Measurements from ENCODE around the gene NEK5.
"Not testable (repeated sequence)": the region's sequence is repeated elsewhere in the genome, so short reads cannot be mapped to it uniquely, and the experiment has no call there.

The NEK5 gene

DNA sequence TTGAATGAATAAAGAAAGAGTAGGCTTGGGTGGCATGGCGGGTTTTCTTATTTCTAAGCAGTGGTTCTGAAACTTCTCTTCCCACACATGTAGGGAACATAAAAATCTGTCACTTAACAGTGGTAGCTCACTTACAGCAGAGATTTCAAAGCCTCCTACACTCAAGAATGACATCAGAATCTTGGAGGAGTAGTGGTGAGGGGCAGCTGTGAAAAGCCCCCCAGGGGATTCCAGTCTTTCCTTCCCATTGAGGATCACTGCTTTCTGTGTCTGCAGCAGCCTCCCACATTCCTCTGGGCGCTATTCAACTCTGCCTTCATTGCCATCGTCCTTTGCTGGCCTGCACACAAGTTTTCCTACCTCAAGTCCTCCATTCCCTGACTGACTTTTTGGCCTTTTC, 8.6 kb upstream of the NEK5 start:
- in situ Hi-C loops (cut with MboI; ENCODE audit: low sequenced_read_pairs) = no loop called here

DNA sequence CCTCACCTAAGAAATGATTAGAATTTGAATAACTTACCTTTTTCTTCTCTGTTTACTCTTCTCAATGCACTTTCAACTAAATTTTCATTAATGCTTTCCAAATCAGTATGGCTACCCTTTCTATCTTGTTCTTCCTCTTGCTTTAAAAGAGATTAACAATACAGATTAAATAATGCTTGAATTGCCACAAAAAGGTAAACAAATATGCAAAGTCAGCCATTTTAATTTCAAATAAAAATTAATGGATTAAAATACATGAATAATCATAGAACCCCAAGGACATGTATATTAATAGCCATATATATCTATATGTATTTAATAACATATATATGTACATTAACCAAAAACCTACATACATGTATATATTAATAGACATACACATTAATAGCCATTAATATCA, 7.9 kb upstream of the NEK5 start:
- in situ Hi-C loops (cut with MboI; ENCODE audit: low sequenced_read_pairs) = no loop called here

DNA sequence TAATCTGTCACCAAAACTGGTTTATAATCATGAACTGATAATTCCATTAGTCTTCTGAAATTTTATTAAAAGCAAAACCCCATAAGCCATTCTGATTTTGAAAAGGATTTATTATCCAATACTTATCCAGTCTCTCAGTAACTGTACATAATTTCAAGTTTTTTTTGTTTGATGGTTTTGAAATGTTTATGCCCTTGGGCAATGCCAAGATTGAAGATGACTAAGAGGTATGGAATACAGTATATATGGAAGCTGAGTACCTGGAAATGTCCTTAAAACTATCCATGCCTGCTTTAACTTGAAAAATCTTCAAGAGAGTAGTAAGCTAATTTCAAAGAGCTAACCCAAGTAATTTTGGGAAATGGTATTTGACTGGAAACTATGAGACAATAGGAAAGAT, 1.8 kb upstream of the NEK5 start:
- in situ Hi-C loops (cut with MboI; ENCODE audit: low sequenced_read_pairs) = no loop called here

DNA sequence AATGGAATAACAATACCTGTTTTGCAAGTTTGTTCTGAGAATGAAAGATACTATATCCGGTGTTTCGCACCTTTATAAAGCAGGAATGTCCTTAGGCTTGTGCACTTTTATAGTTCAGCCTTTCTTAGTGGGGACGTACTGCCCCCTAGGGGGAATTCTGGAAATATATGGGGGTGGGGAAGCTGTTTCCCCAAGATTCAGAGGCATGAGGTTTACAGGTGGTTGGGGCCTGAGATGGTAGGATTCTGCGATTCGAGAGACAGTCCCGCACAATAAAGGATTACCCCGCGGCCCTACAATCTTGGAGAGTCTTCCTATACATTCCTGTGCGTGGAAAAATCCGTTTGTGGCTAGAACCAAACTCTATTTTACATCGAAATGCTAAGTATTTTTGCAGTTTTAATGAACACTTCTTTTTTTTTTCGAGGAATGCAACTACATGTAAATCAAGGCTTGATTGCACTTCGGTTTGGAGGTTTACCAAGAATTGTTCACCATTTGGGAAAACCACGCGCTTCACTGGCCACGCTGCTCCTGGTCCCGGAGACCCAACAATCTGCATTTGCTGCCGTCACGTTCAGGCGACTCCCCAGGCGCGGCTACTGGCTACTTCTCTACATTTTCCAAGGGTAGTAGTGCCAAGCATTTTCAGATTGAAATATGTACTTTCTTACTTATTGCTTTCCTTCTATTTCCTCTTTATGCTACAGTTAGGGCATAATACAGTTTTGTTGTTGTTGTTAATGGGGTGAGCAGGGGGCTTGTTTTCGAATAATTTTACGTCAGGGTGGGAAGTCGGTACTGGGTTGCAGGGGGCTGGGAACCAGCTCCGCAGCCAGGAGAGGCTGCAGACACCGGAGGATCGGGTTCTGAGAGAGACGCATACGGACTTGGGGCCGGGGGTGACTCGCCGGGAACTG, 830 bp downstream of the NEK5 start:
- in situ Hi-C loops (cut with MboI; ENCODE audit: low sequenced_read_pairs) = no loop called here

DNA sequence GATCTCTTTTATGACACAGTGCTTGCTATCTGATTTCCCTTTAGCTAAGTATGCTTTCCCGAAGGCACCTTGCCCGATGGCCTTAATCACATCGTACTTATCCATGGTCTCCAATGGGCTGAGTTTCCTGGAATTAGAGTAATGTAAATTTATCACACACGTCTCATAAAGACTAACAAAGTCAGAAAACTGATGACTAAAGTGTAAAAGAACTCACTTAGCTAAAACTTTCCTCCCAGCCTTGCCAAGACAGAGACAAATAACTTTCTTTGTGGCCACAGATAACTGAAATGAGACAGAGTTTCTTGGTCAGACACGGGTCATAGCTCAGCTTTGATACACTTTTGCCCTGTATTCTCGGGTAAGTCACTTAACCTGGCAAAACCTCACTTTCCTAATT, 1.5 kb downstream of the NEK5 start:
- in situ Hi-C loops (cut with MboI; ENCODE audit: low sequenced_read_pairs) = no loop called here

DNA sequence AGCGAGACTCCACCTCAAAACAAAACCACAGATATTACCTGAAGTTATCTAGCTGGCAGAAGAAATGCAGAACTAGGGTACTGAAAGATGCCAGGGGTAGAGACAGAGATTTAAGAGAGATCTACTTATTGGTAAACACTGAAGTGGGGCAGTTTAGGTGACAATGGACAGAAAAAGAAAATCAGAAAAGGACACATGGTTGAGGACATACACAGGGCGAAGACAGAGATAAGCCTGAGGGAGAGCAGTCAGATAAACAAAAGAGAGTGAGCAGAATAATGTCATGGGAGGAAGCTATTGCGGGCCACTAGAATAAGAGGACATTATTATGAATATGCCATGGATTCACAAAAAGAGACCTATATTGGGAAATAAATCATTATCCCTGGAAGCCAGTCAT, 3.3 kb downstream of the NEK5 start:
- in situ Hi-C loops (cut with MboI; ENCODE audit: low sequenced_read_pairs) = no loop called here

DNA sequence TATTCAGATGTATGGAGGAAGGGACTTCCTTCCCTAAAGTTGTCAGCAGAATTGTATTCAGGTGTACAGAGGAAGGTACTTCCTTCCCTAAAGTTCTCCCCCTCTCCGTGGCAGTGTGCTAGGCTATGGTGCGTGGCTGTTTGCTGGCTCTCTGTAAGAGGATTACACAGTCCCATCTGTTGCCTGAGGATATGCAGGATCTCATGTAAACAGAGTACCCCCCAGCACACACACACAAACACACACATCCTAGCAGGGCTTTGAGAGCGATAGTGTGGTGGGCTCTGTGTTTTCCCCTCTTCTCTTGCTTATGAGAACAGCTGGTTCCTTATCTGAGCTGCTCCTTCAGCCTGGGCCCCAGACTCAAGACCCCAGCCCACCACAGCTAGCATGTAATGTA, 10.3 kb downstream of the NEK5 start:
- in situ Hi-C loops (cut with MboI; ENCODE audit: low sequenced_read_pairs) = no loop called here

DNA sequence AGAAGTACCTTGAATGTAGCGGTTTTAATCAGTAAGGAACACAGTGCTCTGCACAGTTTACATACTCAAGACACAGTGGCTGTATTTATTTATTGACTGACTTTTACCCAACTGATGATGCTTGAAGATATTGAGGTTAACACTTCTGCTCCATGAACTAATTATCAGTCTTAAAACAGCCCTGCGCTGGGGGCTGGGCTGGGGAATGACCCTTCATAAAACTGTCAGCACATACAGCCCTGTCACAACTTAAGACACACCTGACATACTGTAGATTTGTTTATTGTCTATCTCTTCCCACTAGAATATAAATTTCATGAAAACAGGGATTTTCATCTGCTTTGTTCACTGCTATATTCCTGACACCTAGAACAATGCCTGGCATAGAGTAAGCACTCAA, 10.8 kb downstream of the NEK5 start:
- in situ Hi-C loops (cut with MboI; ENCODE audit: low sequenced_read_pairs) = no loop called here

DNA sequence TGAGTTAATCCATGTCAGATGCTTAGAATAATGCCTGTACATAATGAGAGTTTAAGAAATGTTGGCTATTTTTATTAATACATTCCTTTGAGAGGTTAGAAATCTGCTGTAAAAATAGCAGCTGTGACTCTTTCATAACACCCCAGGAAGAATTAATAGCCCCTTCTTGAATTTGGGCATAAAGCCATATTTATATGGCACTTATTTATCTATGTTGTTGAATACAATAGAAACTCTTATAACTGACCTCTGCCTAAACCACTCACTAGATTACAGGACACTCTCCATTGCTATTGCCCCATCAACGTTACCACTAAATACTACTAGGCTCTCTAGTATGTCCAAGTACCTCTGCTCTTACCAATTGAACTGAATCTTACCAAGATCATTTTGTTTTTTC, 16.3 kb downstream of the NEK5 start:
- in situ Hi-C loops (cut with MboI; ENCODE audit: low sequenced_read_pairs) = no loop called here

DNA sequence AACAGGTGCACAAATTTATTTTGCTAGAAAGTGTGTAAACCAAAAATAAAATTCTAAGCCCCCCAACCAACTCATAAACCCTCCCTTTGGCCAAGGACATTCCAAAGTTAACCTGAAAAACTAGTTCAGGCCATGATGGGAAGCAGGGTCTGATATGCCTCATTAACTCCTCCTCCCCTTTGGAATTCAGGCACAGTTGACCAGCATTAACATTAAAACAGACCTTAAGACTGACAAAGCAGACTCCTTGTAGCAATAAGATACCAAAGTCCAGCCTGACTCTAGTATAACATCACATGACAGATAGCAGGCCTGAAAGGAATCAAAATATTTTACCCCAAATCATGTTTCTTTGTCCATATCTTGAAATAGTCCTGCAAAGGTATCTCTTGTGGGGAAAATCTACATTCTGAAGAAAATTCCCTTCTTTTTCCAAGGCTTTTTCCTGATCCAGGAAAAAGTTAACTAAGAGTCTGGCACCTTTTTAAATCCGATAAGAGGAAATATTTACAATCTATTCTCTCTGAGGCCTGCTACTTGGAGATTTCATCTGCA, 19.7 kb downstream of the NEK5 start:
- in situ Hi-C loops (cut with MboI; ENCODE audit: low sequenced_read_pairs) = no loop called here

DNA sequence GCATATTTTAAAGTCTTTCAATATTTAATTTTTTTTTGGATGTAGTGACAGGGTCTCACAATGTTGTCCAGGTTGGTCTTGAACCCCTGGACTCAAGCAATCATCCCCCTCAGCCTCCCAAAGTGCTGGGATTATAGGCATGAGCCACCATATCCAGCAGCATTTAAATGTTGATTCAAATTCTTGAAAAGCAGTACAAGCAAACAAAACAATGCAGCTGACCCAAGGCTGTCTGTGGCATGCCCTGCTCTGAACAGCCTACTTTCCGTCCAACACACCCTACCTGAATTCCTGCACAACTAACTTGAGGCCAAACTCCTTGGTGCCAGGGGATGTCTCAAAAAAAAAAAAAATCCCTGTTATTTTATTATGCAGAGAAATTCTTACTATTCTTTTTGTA, 23.0 kb downstream of the NEK5 start:
- in situ Hi-C loops (cut with MboI; ENCODE audit: low sequenced_read_pairs) = no loop called here

DNA sequence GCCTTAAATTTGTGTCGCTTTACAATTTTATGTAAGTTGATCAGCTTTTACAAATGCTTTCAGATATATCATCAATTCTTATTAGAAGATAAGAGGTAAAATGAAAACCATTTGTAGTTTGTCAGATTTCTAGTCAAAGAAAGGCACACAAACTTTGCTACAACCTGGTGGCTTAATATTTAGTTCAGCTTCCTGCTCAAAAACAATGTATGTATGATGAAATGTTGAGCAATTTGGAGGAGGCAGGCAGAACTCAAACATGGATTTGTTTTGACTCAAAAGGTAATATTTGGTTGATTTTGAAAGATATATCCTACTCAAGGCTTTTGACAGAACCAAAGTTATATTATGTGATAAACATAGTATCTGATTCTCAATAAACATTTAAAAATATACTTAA, 24.2 kb downstream of the NEK5 start:
- in situ Hi-C loops (cut with MboI; ENCODE audit: low sequenced_read_pairs) = no loop called here

DNA sequence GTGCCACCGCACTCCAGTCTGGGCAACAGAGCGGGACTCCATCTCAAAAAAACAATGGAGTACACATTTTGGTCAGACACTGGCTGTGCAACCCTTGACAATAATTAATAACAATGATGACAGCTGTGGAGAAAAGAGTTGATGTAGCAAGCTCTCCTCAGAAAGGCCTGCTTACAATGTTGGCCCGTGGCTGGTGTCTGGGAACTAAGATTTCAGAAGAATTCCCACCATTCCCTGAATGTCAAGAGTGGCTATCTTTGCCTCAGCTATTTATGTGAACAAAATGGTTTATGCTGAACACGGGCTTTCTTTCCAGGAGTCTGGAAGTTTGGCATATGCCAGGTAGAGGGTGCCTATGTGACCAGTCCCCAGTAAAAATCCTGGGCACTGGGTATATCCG, 25.5 kb downstream of the NEK5 start:
- in situ Hi-C loops (cut with MboI; ENCODE audit: low sequenced_read_pairs) = no loop called here

DNA sequence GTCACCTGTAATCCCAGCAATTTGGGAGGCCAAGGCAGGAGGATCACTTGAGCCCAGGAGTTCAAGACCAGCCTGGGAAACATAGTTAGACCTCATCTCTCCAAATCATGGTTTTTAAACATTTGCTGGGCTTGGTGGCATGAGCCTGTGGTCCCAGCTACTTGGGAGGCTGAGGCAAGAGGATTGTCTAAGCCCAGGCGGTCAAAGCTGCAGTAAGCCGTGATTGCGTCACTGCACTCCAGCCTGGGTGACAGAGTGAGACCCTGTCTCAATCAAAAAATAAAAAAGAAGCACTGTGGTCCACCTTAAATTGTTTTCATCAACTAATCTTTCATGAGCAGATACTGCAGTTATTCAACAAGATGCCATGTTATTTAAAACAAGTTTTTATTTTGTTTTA, 26.4 kb downstream of the NEK5 start:
- in situ Hi-C loops (cut with MboI; ENCODE audit: low sequenced_read_pairs) = not testable (repeated sequence)

DNA sequence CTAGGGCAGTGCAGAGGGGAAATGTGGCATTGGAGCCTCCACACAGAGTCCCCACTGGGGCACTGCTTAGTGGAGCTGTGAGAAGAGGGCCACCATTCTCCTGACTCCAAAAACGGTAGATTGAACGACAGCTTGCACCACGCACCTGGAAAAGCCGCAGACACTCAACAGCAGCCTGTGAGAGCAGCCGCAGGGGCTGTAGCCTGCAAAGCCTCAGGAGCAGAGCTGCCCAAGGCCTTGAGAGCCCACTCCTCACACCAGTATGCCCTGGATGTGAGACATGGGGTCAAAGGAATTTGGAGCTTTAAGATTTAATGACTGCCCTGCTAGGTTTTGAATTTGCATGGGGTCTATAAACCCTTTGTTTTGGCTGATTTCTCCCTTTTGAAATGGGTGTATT, 31.7 kb downstream of the NEK5 start:
- in situ Hi-C loops (cut with MboI; ENCODE audit: low sequenced_read_pairs) = no loop called here

DNA sequence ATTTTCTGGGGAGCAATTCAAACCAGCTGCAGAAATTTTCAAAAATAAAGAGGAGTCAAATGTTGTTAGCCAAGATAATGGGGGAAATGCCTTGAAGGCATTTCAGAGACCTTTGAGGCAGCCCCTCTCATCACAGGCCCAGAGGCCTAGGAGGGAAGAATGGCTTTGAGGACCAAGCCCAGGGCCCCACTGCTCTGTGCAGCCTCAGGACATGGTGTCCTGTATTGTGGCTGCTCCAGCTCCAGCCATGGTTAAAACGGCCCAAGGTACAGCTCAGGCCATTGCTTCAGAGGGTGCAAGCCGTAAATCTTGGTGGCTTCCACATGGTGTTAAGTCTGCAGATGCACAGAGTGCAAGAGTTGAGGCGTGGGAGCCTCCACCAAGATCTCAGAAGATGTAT, 32.1 kb downstream of the NEK5 start:
- in situ Hi-C loops (cut with MboI; ENCODE audit: low sequenced_read_pairs) = no loop called here

DNA sequence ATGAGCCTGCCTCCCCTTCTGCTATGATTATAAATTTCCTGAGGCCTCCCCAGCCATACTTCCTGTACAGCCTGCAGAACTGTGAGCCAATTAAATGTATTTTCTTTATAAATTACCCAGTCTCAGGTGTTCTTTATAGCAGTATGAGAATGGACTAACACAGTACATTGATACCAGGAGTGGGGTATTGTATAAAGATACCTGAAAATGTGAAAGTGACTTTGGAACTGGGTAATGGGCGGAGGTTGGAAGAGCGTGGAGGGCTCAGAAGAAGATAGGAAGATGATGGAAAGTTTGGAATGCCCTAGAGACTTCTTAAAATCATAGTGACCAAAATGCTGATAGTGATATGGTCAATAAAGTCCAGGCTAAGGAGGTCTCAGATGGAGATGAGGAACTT, 32.8 kb downstream of the NEK5 start:
- in situ Hi-C loops (cut with MboI; ENCODE audit: low sequenced_read_pairs) = no loop called here

DNA sequence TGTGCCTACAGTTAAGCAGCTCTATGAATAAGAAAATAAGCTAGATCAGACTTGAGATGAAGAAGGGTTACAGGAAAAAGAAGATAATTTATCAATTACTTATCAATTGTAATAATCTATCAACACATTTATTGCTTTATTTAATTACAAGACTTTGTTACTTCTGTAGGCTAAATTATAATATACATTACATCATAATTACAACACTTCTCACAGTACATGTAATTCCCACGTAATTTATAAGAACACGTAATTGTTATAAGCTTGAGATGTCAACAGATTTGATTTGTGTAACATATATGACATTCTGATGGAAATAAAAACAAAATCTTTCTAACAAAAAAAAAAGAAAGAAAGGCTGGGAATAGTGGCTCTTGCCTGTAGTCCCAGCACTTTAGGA, 36.8 kb downstream of the NEK5 start:
- in situ Hi-C loops (cut with MboI; ENCODE audit: low sequenced_read_pairs) = no loop called here

DNA sequence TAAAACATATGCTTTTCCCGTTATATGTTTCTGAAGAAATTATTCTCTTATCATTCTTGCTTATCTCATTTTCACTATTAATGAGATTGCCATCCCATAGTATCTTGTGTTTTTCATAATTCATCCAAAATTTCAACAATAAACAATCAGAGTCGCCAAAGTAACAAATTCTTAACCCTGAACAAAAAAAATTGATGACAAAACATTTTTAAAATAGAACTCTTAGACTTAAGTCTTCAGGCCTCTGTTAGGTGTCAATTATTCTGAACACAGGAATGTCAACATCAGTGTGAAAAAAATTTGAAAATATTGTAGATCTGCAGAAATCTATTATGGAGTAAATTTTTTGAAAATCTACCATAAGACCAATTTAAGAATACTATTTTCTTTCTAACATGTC, 37.4 kb downstream of the NEK5 start:
- in situ Hi-C loops (cut with MboI; ENCODE audit: low sequenced_read_pairs) = no loop called here

DNA sequence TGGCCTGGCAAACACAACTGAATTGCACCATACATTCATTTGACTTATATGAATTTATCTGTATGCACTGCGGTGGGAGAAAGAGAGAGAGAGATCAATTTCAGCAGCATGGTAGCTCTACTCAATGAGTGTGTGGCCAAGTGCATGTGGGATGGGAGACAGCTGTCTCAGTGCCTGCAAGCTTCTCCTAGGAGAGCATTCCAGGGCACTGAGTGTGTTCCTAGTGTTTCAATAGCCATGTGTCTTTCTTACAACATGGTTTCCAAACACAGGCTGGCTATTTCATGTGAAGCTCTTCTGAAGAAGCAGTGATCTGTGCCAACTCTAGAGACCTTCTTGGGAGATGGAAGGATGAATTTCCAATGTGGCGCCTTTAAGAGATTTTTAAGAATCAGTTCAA, 43.5 kb downstream of the NEK5 start:
- in situ Hi-C loops (cut with MboI; ENCODE audit: low sequenced_read_pairs) = no loop called here

DNA sequence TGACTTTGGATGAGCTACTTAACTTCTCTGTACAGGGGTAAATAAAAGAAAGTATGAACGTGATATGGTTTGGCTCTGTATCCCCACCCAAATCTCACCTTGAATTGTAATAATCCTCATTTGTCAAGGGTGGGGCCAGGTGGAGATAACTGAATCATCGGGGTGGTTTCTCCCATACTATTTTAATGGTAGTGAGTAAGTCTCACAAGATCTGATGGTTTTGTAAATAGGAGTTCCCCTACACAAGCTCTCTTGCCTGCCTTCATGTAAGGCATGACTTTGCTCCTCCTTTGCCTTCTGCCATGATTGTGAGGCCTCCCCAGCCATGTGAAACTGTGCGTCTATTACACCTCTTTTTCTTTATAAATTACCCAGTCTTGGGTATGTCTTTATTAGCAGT, 43.9 kb downstream of the NEK5 start:
- in situ Hi-C loops (cut with MboI; ENCODE audit: low sequenced_read_pairs) = not testable (repeated sequence)

DNA sequence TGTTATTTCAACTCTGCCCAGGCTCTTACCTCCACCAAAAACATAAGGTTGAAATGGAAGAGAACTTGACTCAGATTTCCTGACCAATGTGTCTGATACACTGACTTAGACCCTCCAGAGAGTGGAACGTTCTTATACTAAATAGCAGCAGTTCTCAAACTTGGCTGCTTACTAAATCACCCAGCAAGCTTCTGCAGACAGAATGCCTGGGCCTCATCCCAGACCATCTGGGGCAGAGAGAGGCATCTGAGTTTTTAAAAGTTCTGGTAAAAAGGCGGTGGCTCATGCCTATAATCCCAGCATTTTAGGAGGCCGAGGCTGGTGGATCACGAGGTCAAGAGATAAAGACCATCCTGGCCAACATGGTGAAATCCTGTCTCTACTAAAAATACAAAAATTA, 46.3 kb downstream of the NEK5 start:
- in situ Hi-C loops (cut with MboI; ENCODE audit: low sequenced_read_pairs) = no loop called here

DNA sequence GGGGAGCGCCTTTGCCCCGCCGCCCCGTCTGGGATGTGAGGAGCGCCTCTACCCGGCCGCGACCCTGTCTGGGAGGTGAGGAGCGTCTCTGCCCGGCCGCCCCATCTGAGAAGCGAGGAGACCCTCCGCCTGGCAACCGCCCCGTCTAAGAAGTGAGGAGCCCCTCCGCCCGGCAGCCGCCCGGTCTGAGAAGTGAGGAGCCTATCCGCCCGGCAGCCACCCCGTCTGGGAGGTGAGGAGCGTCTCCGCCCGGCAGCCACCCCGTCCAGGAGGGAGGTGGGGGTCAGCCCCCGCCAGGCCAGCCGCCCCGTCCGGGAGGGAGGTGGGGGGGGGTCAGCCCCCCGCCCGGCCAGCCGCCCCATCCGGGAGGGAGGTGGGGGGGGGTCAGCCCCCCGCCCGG, 49.0 kb downstream of the NEK5 start:
- in situ Hi-C loops (cut with MboI; ENCODE audit: low sequenced_read_pairs) = not testable (repeated sequence)

Measured in HL-60/S4 treated with retinoic acid at 250 ng/mL for 4 days and 3 days (cell line).